Gastroesophageal sphincter (tissue), 2 donors: ENCODE data around the gene ZNF292.

ENCODE experiments used
- POLR2A ChIP-seq, 2 donors: fragments of 450-650 bp; IDR thresholded peaks; one replicate each; pipeline ENCODE4 v1.6.1; 2017; ENCODE audit warnings: antibody characterized with exemption in 2 of 2, mild to moderate bottlenecking in 2 of 2, moderate library complexity in 1 of 2
- POLR2AphosphoS5 ChIP-seq: sonication (generic); formaldehyde crosslinking; IDR thresholded peaks from one replicate; pipeline ENCODE4 v1.6.1; 2017; ENCODE audit warnings: antibody characterized with exemption

DNA sequence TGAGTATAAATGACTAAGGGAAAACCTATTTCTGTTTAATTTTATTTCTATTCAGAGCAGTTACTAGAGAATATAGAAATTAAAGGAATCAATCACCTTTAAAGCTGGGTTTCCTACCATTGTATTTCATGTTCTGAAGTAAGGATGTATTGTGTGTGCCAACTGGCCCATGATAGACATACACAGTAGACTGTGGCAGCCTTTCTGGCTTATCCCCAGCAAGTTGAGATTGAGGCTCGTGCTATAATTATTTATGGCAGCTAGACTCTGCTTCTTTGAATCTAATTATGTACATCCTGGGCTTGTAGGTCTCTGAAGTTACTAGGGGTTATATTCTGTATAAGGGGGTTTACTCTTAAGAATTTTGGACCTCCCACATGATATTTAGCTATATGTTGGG, 44.4 kb downstream of the ZNF292 start:
- no peak for TF ChIP-seq POLR2A (IDR thresholded peaks at IDR 0.05)
- TF ChIP-seq POLR2AphosphoS5: no peak
